ENCODE results near the gene FOXO6.

DNA sequence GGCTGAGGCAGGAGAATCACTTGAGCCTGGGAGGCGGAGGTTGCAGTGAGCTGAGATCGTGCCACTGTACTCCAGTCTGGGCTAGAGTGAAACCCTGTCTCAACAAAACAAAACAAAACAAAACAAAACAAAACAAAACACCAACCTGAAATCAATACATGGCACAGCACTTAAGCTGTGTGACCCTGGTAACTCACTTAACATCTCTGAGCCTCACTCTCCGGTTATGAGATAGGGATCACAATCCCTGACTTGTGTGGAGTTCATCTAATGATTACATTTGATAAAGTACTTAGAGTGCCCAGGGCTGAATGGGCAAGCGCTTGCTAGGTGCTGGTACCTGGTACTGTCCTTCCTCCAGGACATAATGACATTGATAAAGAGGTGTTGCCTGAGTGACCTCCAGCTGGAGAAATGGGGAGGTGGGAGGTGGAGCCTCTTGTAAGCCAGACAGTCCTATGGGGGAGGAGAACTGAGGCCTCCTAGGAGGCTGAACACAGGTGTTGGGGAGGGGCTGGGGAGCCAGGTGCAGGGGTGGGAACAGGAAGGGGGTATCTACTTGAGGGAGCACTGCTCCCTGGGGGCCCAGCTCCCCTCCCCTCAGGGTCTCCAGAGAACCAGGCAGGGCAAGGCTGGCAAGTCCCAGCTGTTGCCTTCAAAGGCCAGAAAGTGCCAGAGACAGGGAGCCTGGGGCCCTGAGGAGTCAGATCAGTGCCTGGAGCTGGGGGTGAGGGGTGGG, 17.9 kb downstream of the FOXO6 start:
- TF ChIP-seq, protein P1, sequence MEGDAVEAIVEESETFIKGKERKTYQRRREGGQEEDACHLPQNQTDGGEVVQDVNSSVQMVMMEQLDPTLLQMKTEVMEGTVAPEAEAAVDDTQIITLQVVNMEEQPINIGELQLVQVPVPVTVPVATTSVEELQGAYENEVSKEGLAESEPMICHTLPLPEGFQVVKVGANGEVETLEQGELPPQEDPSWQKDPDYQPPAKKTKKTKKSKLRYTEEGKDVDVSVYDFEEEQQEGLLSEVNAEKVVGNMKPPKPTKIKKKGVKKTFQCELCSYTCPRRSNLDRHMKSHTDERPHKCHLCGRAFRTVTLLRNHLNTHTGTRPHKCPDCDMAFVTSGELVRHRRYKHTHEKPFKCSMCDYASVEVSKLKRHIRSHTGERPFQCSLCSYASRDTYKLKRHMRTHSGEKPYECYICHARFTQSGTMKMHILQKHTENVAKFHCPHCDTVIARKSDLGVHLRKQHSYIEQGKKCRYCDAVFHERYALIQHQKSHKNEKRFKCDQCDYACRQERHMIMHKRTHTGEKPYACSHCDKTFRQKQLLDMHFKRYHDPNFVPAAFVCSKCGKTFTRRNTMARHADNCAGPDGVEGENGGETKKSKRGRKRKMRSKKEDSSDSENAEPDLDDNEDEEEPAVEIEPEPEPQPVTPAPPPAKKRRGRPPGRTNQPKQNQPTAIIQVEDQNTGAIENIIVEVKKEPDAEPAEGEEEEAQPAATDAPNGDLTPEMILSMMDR (IDR thresholded peaks at IDR 0.05) = no peak
- TF ChIP-seq POLR2A (IDR thresholded peaks at IDR 0.05) = no peak
